Smooth muscle cell (in vitro differentiated cells): ENCODE data around the gene PDLIM1. TPM values are rescaled to one million over a fixed set of nuclear protein-coding genes. Genes with fewer than 3 reads are reported as not detected.

Source experiments
- DNase-seq: peaks from one replicate; lab custom pipeline; 2025; ENCODE audit not compliant: unreplicated experiment; lab: John Stamatoyannopoulos, UW
- H2AFZ ChIP-seq: fragments of 200-600 bp; sonication (generic); 2 replicates; pipeline ENCODE4 v1.6.0; 2016; ENCODE audit warnings: antibody characterized with exemption, low read depth, mild to moderate bottlenecking
- H3F3A ChIP-seq: fragments of 200-600 bp; sonication (generic); 2 replicates; pipeline ENCODE4 v1.6.0; 2017; ENCODE audit warnings: antibody characterized with exemption, low read depth
- H3K27ac ChIP-seq: fragments of 200-600 bp; sonication (generic); 2 replicates; pipeline ENCODE4 v1.5.1; 2016; ENCODE audit warnings: low read depth, mild to moderate bottlenecking
- H3K27me3 ChIP-seq: fragments of 200-600 bp; sonication (generic); 2 replicates; pipeline ENCODE4 v1.6.1; 2016; ENCODE audit warnings: low read depth, mild to moderate bottlenecking
- H3K36me3 ChIP-seq: fragments of 200-600 bp; sonication (generic); 2 replicates; pipeline ENCODE4 v1.5.1; 2016; ENCODE audit warnings: low read depth
- H3K4me1 ChIP-seq: fragments of 200-600 bp; sonication (generic); 2 replicates; pipeline ENCODE4 v1.5.1; 2016; ENCODE audit warnings: low read depth
- H3K4me2 ChIP-seq: fragments of 200-600 bp; sonication (generic); 2 replicates; pipeline ENCODE4 v1.6.0; 2016; ENCODE audit warnings: mild to moderate bottlenecking
- H3K4me3 ChIP-seq: fragments of 200-600 bp; sonication (generic); 2 replicates; pipeline ENCODE4 v1.5.1; 2016; ENCODE audit warnings: mild to moderate bottlenecking
- H3K79me2 ChIP-seq: fragments of 200-600 bp; sonication (generic); 2 replicates; pipeline ENCODE4 v1.6.0; 2016; ENCODE audit warnings: low read depth, mild to moderate bottlenecking
- H3K9ac ChIP-seq: fragments of 200-600 bp; sonication (generic); 2 replicates; pipeline ENCODE4 v1.6.0; 2016; ENCODE audit warnings: low read depth
- H3K9me3 ChIP-seq: fragments of 200-600 bp; sonication (generic); replicated peaks from 2 replicates; pipeline ENCODE4 v1.5.1; 2016; ENCODE audit warnings: low read depth
- H4K20me1 ChIP-seq: fragments of 200-600 bp; sonication (generic); 2 replicates; pipeline ENCODE4 v1.6.0; 2016; ENCODE audit warnings: low read depth
- WGBS: methylation state at CpG from one replicate; pipeline ENCODE4 v1.1.7; 2016; ENCODE audit warnings: low lambda C conversion rate; 5-methylcytosine and 5-hydroxymethylcytosine counted together
- polyA plus RNA-seq: library from polyadenylated mRNA; unstranded; fragments of >200 nt; fragmentation: Nextera tagmentation; extraction: Ambion mirVana; gene quantifications from 2 replicates; pipeline ENCODE4 v1.2.1, GENCODE V29; 2016
- total RNA-seq: library from RNA; depleted of rRNA; stranded (reverse); fragments of >200 nt; gene quantifications from 2 replicates; pipeline ENCODE4 v1.2.3, GENCODE V29; 2014
- TF ChIP-seq, protein P1 (sequence below): fragments of 200-600 bp; sonication (generic); IDR thresholded peaks from 2 replicates; pipeline ENCODE4 v1.5.1; 2017; ENCODE audit warnings: borderline replicate concordance, mild to moderate bottlenecking, antibody characterized with exemption; ENCODE audit not compliant: insufficient read depth, poor library complexity, severe bottlenecking

Gene PDLIM1
- total and polyA plus RNA-seq, 2 experiments from 2014 or later: 102 to 187 TPM

DNA sequence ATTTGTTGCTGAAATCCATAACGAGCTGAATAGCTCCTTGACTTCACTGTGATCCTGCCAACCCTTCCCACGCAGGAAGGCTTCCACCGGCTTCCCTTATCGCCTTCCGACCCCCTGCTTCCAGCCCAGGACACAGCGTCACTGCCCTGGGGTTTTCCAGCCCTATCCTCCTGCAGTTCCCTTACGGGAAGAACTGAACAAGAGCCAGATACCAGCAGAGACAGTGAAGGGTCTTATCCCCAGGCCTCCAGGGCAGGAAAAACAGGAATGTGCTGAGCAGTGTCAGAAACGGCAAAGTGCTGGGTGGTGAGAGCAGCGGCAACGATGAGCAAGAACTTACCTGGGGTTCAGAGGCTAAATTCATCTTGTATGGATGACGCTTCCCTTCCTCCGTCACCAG is 22.4 kb downstream of the PDLIM1 start:
- Histone ChIP-seq H4K20me1 (no peaks in the 10 kb centered on the region), H2AFZ (no peak overlapping the region), H3K27ac (peak overlapping the region; percentile 100), H3K4me3 (no peak overlapping the region), H3K9ac (peak overlapping the region; percentile 94), H3K79me2 (peaks cover 41% of the 10 kb centered on the region), H3K27me3 (no peaks in the 10 kb centered on the region), H3K36me3 (no peaks in the 10 kb centered on the region), H3K9me3 (no peaks in the 10 kb centered on the region), H3K4me1 (peaks cover 37% of the 10 kb centered on the region), H3F3A (peaks cover 38% of the 10 kb centered on the region), H3K4me2 (peak overlapping the region; percentile 73)
- TF ChIP-seq, protein P1, sequence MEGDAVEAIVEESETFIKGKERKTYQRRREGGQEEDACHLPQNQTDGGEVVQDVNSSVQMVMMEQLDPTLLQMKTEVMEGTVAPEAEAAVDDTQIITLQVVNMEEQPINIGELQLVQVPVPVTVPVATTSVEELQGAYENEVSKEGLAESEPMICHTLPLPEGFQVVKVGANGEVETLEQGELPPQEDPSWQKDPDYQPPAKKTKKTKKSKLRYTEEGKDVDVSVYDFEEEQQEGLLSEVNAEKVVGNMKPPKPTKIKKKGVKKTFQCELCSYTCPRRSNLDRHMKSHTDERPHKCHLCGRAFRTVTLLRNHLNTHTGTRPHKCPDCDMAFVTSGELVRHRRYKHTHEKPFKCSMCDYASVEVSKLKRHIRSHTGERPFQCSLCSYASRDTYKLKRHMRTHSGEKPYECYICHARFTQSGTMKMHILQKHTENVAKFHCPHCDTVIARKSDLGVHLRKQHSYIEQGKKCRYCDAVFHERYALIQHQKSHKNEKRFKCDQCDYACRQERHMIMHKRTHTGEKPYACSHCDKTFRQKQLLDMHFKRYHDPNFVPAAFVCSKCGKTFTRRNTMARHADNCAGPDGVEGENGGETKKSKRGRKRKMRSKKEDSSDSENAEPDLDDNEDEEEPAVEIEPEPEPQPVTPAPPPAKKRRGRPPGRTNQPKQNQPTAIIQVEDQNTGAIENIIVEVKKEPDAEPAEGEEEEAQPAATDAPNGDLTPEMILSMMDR: no peak
- 1% methylated on average over 12 of the region's 12 CpGs for WGBS
- DNase-seq: peak; percentile 57

DNA sequence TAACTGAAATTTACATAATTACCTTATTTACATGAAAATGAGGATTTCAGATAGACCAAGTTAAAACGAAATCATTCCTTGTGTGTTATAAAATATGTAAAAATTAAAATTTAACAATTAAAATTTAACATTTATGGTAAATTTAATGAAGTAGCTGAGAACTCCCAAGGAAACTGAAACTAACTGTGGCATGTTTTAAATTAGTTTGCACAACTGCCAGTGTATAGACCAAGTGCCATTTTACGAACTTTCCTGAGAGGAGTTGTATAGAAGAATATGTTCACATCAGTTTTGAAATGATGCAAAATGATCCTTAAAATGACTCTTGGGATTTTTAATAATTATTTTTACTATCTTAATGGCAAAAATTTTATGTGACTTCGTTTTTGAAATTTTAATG is 23.6 kb downstream of the PDLIM1 start:
- Histone ChIP-seq H3K27me3 (no peaks in the 10 kb centered on the region), H2AFZ (no peak overlapping the region), H3K4me3 (no peak overlapping the region), H3K9me3 (no peaks in the 10 kb centered on the region), H3K79me2 (peaks cover 30% of the 10 kb centered on the region), H4K20me1 (no peaks in the 10 kb centered on the region), H3K27ac (peak overlapping the region; percentile 100), H3F3A (peaks cover 38% of the 10 kb centered on the region), H3K36me3 (no peaks in the 10 kb centered on the region), H3K4me2 (peak overlapping the region; percentile 72), H3K4me1 (peaks cover 35% of the 10 kb centered on the region), H3K9ac (peak overlapping the region; percentile 94)
- TF ChIP-seq, protein P1: no peak
- no peak for DNase-seq
- WGBS: 88% methylated on average over 3 of the region's 3 CpGs

DNA sequence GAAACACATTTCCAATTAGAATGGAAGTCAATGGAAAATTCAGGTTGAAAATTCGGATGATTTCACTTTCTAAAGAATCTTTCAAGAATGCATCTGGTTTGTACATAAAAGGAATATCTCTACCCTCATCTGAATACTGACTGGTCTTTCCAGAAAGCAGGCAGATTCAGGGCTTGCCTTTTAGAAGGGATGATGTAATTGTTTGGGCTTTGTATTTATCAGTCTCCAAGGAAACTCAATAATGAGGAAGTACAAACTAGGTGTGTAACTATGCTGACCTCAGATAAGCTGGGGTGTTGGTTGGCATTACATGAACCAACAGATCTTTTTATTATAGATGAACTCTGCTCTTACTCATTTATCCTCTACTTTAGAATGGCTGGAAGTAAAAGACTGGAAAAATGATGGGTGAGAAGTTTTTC is 24.1 kb downstream of the PDLIM1 start:
- Histone ChIP-seq H3K27me3 (no peaks in the 10 kb centered on the region), H3K9ac (peak overlapping the region; percentile 94), H3F3A (peaks cover 42% of the 10 kb centered on the region), H3K4me3 (no peak overlapping the region), H3K9me3 (no peaks in the 10 kb centered on the region), H3K4me1 (peaks cover 35% of the 10 kb centered on the region), H2AFZ (no peak overlapping the region), H3K27ac (peak overlapping the region; percentile 100), H3K36me3 (no peaks in the 10 kb centered on the region), H3K79me2 (peaks cover 24% of the 10 kb centered on the region), H4K20me1 (no peaks in the 10 kb centered on the region), H3K4me2 (peak overlapping the region; percentile 72)
- WGBS: 19% methylated on average over 1 of the region's 1 CpG
- DNase-seq: no peak
- TF ChIP-seq, protein P1: no peak

DNA sequence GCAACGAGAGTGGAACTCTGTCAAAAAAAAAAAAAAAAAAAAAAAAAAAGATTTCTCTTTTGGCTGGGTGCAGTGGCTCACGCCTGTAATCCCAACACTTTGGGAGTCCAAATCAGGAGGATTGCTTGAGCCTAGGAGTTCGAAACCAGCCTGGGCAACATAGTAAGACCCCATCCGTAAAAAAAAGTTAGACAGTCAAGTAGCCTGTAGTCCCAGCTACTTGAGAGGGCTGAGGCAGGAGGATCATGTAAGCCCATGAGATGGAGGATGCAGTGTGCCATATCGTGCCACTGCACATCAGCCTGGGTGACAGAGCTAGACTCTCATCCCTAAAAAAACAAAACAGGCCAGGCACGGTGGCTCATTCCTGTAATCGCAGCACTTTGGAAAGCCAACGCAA is 25.2 kb downstream of the PDLIM1 start:
- TF ChIP-seq, protein P1: no peak
- Histone ChIP-seq H2AFZ (no peak overlapping the region), H4K20me1 (no peaks in the 10 kb centered on the region), H3K79me2 (peaks cover 13% of the 10 kb centered on the region), H3K4me2 (no peak overlapping the region), H3K27me3 (no peaks in the 10 kb centered on the region), H3K9ac (no peak overlapping the region), H3F3A (peaks cover 42% of the 10 kb centered on the region), H3K27ac (peak overlapping the region; percentile 100), H3K36me3 (no peaks in the 10 kb centered on the region), H3K9me3 (no peaks in the 10 kb centered on the region), H3K4me1 (peaks cover 45% of the 10 kb centered on the region), H3K4me3 (no peak overlapping the region)
- 98% methylated on average over 8 of the region's 8 CpGs for WGBS
- no peak for DNase-seq
